ENCODE data around the gene NPAS2.

Gene NPAS2

DNA sequence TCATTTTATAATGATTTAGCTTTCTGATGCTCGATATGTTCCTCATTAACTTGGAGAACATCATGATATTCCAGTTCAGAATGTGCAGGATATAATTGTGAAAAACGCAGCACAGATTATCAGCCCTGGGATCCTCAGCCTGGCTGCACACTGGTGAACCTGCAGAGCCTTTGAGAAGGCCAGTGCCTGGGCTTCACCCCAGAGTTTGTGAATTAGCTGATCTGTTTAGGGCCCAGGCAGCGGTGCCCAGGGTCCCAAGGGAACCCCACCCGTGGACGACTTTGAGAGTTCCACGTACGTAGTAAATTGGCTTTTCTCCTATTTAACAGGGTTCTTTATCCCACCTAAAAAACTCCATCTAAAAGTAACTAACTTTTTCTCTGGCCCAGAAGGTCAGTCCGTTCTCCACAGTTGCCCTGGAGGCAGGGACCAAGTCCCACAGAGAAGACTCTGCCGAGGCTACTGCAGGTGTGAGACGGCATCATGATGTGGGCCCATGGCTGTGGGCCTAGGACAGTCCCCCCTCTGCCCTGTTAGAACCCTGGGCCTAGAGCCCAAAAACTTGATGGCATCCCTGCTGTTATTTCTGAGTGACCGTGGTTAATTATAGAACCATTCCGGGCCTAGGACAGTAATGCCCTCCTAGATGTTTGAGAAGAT, 142.6 kb downstream of the NPAS2 start:
- no peak for DNase-seq

DNA sequence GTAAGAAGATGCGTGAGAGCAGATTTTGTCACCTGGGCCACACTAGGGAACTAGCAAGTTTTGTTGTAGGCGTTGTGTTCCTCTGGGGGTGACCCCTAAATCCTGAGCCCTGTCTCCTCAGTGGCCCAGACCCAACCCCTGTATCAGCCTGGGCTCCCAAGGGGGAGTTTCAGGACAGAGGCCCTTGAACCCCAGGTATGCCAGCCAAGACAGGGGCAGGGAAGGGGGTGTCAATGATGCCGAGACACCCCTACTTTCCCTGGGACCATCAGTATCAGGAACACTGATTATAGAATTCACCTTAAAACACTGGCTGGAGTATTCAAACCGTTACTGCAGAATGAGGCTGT, 143.1 kb downstream of the NPAS2 start:
- DNase-seq, result no peak

GRCh38 chr2:100964222-100964621, 144.3 kb downstream of the NPAS2 start:
- no peak for DNase-seq

- no peak for DNase-seq
Measured at GRCh38 chr2:100964681-100965169, 144.8 kb downstream of the NPAS2 start.

- no peak for DNase-seq
Measured at GRCh38 chr2:100965596-100965995, 145.7 kb downstream of the NPAS2 start.

DNA sequence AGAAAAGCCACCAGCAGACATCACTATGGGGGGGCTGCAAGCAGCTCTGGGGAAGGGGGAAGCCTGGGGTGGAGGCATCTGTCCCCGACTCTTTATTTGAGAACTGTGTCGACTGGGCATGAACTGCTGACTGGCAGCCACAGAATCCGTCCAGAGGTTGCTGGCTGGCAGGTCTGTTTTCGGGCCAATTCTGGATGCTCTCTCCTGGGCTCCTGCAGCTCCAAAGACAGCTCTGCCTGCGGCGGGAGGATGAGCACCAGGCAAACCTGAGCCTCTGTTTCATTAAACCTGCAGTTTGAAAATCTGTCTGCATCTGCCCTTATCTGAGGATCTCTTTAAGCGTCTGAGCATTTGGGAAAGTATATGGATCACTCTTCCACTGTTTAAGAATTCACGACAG, 147.8 kb downstream of the NPAS2 start:
- DNase-seq, result no peak

GRCh38 chr2:100968146-100969145, 148.5 kb downstream of the NPAS2 start:
- peak in 3 of 58 donors; percentile 14 to 19 (median 17) for DNase-seq

GRCh38 chr2:100969998-100970397, 150.1 kb downstream of the NPAS2 start:
- no peak for DNase-seq

DNA sequence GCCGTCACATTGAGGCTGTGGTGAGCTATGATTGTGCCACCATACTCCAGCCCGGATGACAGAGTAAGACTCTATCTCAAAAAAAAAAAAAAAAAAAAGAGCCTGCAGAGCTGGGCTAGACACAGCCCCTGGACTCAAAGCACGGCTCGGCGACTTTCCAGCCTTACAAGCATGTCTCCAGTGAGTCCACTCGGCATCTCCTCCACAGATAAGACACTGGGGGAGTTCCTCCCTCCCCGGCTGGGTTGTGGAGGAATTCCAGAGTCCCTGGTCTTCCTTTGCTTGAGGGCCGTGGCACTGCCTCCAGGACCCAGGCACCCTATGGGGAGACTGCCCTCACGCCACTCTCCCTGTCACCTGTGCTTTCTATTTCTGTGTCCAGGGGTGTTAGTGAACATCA, 151.3 kb downstream of the NPAS2 start:
- DNase-seq, result no peak

DNA sequence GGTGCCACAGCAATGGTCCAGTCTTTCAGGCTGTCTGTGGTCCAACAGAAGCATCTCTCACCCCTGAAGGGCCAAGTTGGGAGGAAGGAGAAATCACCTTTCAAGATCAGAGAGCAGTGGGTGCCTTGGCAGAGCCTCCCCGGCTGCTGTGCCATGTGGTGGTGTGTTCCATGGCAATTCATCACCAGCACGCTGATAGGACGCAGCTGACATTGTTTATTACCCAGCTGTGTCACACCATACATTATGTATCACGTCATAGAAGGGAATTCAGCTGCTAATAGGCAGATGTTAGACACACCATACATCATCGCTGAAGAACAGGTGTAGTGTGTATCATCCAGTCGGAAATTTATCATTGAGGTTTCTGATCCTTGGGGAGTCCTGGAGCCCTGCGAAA, 152.5 kb downstream of the NPAS2 start:
- no peak for DNase-seq

DNA sequence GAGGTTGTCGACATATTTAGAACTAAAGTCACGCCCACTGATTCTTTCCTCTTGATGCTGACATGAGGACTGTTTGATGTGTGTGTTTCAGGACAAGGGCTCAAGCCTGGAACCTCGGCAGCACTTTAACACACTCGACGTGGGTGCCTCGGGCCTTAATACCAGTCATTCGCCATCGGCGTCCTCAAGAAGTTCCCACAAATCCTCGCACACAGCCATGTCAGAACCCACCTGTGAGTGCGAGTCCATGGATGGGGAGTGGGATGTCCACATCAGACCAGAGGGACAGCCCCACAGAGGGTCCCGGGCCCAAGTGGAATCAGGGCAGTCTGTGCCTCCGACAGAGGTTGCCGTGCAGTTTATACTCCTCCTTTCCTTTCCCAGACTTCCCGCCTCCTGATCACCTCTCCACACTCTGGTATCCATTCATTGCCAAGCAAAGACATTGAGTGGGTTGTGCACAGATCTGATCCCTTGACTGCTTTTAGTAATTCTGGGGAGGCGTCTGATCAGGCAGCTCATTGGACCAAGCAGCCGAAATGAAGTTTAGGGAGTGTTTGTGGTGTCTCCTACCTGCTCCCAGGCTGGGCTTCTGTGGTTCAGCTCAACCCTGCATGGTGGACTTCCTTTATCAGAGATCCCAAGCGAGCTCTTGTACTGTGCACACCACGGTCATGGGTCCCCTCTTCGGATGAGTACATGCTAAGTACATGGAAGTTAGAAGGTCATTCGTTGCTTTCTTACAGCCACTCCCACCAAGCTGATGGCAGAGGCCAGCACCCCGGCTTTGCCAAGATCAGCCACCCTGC, 155.0 kb downstream of the NPAS2 start:
- no peak for DNase-seq

DNA sequence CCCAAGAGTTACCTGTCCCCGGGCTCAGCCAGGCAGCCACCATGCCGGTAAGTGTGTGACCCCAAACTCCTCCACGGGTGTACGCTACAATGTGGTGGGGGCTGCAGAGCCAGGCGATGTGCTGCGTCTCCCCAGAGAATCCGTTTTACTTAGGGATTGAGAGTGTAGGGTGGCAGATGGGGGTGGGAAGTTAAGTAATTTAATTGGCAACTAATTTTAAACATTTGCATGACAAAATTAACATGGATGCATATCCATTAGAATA, 155.5 kb downstream of the NPAS2 start:
- no peak for DNase-seq

DNA sequence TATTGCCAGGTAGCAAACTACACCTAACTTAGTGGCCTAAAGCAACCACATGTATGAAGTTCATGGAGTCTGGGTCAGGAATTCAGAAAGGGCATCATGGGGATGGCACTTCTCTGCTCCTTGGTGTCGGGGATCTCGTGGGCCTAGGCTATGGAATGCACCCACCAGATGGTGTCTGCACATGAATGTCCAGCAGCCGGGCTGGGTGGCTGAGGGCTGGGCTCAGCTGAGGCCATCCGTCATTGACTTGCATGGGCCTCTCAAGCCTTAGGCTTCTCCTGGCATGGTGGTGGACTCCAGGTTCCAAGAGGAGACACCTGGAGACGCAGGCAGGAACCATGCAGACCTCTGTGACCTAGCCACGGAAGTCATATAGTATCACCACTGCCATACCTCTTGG, 156.1 kb downstream of the NPAS2 start:
- DNase-seq, result no peak

GRCh38 chr2:100976645-100977391, 156.9 kb downstream of the NPAS2 start:
- DNase-seq, result no peak

DNA sequence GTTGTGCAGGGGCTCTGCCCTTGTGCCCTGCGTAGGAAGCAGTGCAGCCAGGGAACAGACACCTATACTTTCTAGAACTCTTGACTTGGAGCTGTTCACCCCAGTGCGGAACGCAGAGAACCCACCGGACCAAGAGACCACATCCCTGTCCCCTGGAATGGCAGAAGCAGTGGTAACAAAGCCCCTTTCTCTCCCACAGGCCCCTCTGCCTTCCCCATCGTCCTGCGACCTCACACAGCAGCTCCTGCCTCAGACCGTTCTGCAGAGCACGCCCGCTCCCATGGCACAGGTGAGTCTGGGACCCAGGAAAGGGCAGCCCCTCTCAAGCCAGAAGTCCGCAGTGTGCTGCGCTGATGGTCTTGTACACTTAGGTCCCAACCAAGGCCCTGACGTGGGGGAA, 157.6 kb downstream of the NPAS2 start:
- no peak for DNase-seq

DNA sequence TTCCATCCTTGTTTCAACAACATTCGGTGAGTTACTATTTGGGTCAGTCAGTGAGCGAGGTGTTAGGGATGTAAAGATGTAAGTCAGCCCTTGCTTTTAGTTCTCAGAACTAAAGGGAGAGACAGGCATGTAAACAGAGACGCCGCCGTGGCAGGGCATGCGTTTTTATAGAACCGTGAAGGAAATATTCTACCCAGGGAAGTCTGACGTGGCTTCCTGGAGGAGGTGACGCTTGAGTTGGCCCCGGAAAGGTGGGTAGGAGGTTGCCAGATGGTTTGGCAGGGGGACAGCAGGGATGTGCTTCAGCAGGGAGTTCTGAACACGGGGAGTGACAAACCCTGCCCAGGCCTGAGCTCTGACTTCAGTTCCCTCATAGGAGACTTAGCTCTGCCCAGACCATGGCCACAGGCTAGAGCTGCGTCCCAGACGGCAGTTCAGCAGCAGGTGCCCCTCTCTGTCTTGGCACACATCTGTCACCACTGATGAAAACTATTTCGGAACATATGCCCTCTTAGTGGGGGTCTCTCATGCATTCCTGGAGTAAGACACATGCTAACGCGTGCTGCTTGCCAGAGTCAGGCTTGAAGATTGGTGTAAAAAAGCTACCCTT, 158.7 kb downstream of the NPAS2 start:
- peak in 18 of 58 donors; percentile 15 to 67 (median 40) for DNase-seq

DNA sequence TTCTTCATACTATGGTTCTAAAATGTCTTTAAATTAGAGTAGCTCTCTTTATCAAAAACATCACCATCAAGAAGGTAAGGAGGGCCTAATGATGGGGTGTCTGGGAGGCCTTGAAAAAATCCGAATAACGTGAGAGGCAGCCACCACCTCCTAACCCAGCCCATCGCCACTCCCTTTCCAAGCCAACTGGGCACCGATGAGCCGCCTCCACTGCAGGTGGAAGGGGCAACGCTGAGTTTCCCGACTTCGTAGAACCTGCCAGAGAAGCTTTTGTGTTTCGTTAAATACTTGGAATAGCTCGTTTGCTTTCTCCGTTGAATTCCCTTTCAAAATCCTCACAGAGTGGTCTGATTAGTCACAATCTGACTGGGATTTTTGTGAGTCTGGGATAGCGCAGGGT, 160.1 kb downstream of the NPAS2 start:
- DNase-seq, result no peak

GRCh38 chr2:100981011-100981410, 161.1 kb downstream of the NPAS2 start:
- no peak for DNase-seq

GRCh38 chr2:100982431-100982861, 162.5 kb downstream of the NPAS2 start:
- DNase-seq, result peak in 4 of 58 donors; percentile 8 to 32 (median 15)

DNA sequence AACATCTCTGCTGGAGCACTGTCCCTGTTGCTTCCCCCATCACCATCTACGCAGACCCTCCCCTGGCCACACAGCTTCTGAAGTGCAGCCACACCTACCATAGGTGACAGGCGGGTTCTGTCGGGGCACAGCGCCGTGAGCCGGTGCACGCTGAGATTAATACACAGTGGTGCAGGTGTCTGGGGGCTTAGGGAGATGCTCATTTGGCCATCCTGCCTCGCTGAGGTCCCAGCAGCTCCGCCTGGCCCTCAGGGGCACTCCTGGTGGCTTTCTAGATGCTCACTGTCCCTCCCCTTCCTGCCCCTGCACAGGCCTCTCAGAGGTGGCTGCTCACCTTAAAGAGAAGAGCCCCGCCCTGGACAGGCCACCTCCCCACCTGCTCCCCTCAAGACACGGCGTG, 163.3 kb downstream of the NPAS2 start:
- no peak for DNase-seq

Measured in anterior cingulate cortex (tissue), 58 donors.